Panc1 (cell line): ENCODE measurements around the gene SUGCT. TPM values are rescaled to one million over a fixed set of nuclear protein-coding genes. Genes with fewer than 3 reads are reported as not detected.
"Not testable (repeated sequence)": the region's sequence is repeated elsewhere in the genome, so short reads cannot be mapped to it uniquely, and the experiment has no call there.

Experiments used
- ATAC-seq: fragments of 200-7000 bp; cut with Tn5 transposase; 2 replicates; pipeline ENCODE4 v1.9.1; 2020; ENCODE audit warnings: mild to moderate bottlenecking, moderate library complexity
- BruUV-seq: library from RNA; stranded (reverse); fragments of 400-500 nt; replicated peaks from 2 replicates; lab custom pipeline; 2021; lab: Mats Ljungman, UMichigan
- CTCF ChIA-PET: fragments of 300-600 bp; sonication (Branson Sonifier 250); formaldehyde crosslinking; loops from one replicate; lab custom pipeline; 2022; ENCODE audit warnings: antibody characterized with exemption; lab: Charles Lee
- POLR2A ChIA-PET: fragments of 300-600 bp; sonication (Branson Sonifier 250); formaldehyde crosslinking; loops from one replicate; lab custom pipeline; 2022; ENCODE audit warnings: antibody characterized with exemption; lab: Charles Lee
- DNase-seq: peaks from one replicate; pipeline ENCODE4 v3.0.0-alpha.2; 2010; ENCODE audit warnings: low read depth, low spot score
- H3K27ac ChIP-seq: 2 replicates; pipeline ENCODE4 v1.5.1; 2011; ENCODE audit warnings: mild to moderate bottlenecking, low read length, inconsistent platforms
- H3K27me3 ChIP-seq: fragments of 200-500 bp; sonication (Bioruptor generic); 2 replicates; pipeline ENCODE4 v1.6.0; 2014; ENCODE audit warnings: low read length, inconsistent platforms; ENCODE audit not compliant: control insufficient read depth, insufficient read depth
- H3K36me3 ChIP-seq: fragments of 200-500 bp; sonication (Bioruptor generic); 2 replicates; pipeline ENCODE4 v1.5.1; 2014; ENCODE audit warnings: inconsistent platforms, mild to moderate bottlenecking, low read length, moderate library complexity; ENCODE audit not compliant: control insufficient read depth, insufficient read depth
- H3K4me1 ChIP-seq: 2 replicates; pipeline ENCODE4 v1.5.1; 2011; ENCODE audit warnings: inconsistent platforms, mild to moderate bottlenecking, low read length, moderate library complexity; ENCODE audit not compliant: control insufficient read depth, insufficient read depth
- H3K4me3 ChIP-seq, 2 experiments: 2 replicates each; pipeline ENCODE4 v1.5.1; 2011 to 2012; ENCODE audit warnings: low read depth in 2 of 2, low read length in 2 of 2, mild to moderate bottlenecking in 2 of 2, inconsistent platforms in 1 of 2, moderate library complexity in 1 of 2
- H3K9me3 ChIP-seq: fragments of 200-500 bp; sonication (Bioruptor generic); 2 replicates; pipeline ENCODE4 v1.5.1; 2014; ENCODE audit warnings: low read depth, mild to moderate bottlenecking, inconsistent platforms, low read length, moderate library complexity; ENCODE audit not compliant: control insufficient read depth, insufficient read depth
- POLR2AphosphoS5 ChIP-seq: IDR thresholded peaks from 2 replicates; pipeline ENCODE4 v1.6.1; 2012; ENCODE audit warnings: mild to moderate bottlenecking, low read depth, low read length, moderate library complexity
- SIN3A ChIP-seq: IDR thresholded peaks from 2 replicates; pipeline ENCODE4 v1.6.1; 2012; ENCODE audit warnings: low read depth, mild to moderate bottlenecking, low read length, moderate library complexity, borderline replicate concordance; ENCODE audit not compliant: insufficient read depth
- TCF7L2 ChIP-seq: IDR thresholded peaks from 2 replicates; pipeline ENCODE4 v1.6.1; 2011; ENCODE audit warnings: mild to moderate bottlenecking, low read depth, low read length, inconsistent platforms
- in situ Hi-C: cut with HindIII; loops from 2 replicates; pipeline ENCODE4 v1.10.0; 2016; ENCODE audit warnings: low sequenced_read_pairs, low pct_unique_long_range_greater_than_20kb
- intact Hi-C: fragments of 100-400 bp; cut with micrococcal nuclease; formaldehyde crosslinking; loops from one replicate; pipeline ENCODE4 v1.10.0; 2022; ENCODE audit not compliant: unreplicated experiment
- total RNA-seq: library from RNA; stranded (reverse); gene quantifications from one replicate; pipeline ENCODE4 v1.2.1, GENCODE V29; 2021; ENCODE audit not compliant: unreplicated experiment
- TF ChIP-seq, protein P1 (sequence below): fragments of 450-650 bp; IDR thresholded peaks from 2 replicates; pipeline ENCODE4 v1.5.1; 2017; ENCODE audit warnings: mild to moderate bottlenecking
- TF ChIP-seq, protein P2 (sequence below), 2 experiments: IDR thresholded peaks; 2 replicates each; pipeline ENCODE4 v1.6.1; 2011 to 2012; ENCODE audit warnings: low read depth in 2 of 2, control low read depth in 1 of 2, low read length in 1 of 2, mild to moderate bottlenecking in 1 of 2, moderate library complexity in 1 of 2; ENCODE audit not compliant: insufficient read depth in 1 of 2

Gene SUGCT
- total RNA-seq, 1 experiment from 2014 or later = 3.1 TPM

- intact Hi-C loops (no loop called here), in situ Hi-C loops (no loop called here)
- DNase-seq = no peak
- POLR2A ChIA-PET = no interaction called here
- H3K36me3 ChIP-seq = no peaks in the 10 kb centered on the region
- BruUV-seq = no TSS peak
- H3K27ac ChIP-seq = no peak overlapping the region
- no peaks in the 10 kb centered on the region for H3K4me1 ChIP-seq
- no peaks in the 10 kb centered on the region for H3K9me3 ChIP-seq
- no peak for ATAC-seq
- H3K4me3 ChIP-seq = no peak overlapping the region
- H3K27me3 ChIP-seq = no peaks in the 10 kb centered on the region
- CTCF ChIA-PET = no interaction called here
- TF ChIP-seq SIN3A (no peak), TCF7L2 (no peak), POLR2AphosphoS5 (no peak)
- TF ChIP-seq, protein P1, sequence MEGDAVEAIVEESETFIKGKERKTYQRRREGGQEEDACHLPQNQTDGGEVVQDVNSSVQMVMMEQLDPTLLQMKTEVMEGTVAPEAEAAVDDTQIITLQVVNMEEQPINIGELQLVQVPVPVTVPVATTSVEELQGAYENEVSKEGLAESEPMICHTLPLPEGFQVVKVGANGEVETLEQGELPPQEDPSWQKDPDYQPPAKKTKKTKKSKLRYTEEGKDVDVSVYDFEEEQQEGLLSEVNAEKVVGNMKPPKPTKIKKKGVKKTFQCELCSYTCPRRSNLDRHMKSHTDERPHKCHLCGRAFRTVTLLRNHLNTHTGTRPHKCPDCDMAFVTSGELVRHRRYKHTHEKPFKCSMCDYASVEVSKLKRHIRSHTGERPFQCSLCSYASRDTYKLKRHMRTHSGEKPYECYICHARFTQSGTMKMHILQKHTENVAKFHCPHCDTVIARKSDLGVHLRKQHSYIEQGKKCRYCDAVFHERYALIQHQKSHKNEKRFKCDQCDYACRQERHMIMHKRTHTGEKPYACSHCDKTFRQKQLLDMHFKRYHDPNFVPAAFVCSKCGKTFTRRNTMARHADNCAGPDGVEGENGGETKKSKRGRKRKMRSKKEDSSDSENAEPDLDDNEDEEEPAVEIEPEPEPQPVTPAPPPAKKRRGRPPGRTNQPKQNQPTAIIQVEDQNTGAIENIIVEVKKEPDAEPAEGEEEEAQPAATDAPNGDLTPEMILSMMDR = no peak
- TF ChIP-seq, protein P2, sequence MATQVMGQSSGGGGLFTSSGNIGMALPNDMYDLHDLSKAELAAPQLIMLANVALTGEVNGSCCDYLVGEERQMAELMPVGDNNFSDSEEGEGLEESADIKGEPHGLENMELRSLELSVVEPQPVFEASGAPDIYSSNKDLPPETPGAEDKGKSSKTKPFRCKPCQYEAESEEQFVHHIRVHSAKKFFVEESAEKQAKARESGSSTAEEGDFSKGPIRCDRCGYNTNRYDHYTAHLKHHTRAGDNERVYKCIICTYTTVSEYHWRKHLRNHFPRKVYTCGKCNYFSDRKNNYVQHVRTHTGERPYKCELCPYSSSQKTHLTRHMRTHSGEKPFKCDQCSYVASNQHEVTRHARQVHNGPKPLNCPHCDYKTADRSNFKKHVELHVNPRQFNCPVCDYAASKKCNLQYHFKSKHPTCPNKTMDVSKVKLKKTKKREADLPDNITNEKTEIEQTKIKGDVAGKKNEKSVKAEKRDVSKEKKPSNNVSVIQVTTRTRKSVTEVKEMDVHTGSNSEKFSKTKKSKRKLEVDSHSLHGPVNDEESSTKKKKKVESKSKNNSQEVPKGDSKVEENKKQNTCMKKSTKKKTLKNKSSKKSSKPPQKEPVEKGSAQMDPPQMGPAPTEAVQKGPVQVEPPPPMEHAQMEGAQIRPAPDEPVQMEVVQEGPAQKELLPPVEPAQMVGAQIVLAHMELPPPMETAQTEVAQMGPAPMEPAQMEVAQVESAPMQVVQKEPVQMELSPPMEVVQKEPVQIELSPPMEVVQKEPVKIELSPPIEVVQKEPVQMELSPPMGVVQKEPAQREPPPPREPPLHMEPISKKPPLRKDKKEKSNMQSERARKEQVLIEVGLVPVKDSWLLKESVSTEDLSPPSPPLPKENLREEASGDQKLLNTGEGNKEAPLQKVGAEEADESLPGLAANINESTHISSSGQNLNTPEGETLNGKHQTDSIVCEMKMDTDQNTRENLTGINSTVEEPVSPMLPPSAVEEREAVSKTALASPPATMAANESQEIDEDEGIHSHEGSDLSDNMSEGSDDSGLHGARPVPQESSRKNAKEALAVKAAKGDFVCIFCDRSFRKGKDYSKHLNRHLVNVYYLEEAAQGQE (IDR thresholded peaks at IDR 0.05; ENCODE audit: insufficient read depth in 1 of 2, low read depth in 2 of 2, low read length in 1 of 2) = no peak
Measured at GRCh38 chr7:40405991-40406390, 271.2 kb downstream of the SUGCT start.

GRCh38 chr7:40412323-40412722 lies 277.5 kb downstream of the SUGCT start:
- TF ChIP-seq TCF7L2 (no peak), SIN3A (no peak), POLR2AphosphoS5 (no peak)
- TF ChIP-seq, protein P1 = no peak
- TF ChIP-seq, protein P2 (IDR thresholded peaks at IDR 0.05; ENCODE audit: insufficient read depth in 1 of 2, low read depth in 2 of 2, low read length in 1 of 2) = no peak
- H3K36me3 ChIP-seq = no peaks in the 10 kb centered on the region
- H3K4me3 ChIP-seq = no peak overlapping the region
- intact Hi-C loops = no loop called here
- H3K27ac ChIP-seq = no peak overlapping the region
- CTCF ChIA-PET = no interaction called here
- POLR2A ChIA-PET = no interaction called here
- ATAC-seq (no peak), DNase-seq (no peak)
- H3K9me3 ChIP-seq = no peaks in the 10 kb centered on the region
- no TSS peak for BruUV-seq
- no peaks in the 10 kb centered on the region for H3K4me1 ChIP-seq
- in situ Hi-C loops = no loop called here
- H3K27me3 ChIP-seq = no peaks in the 10 kb centered on the region

- in situ Hi-C loops, H3K9me3 ChIP-seq, ATAC-seq, H3K27ac ChIP-seq, DNase-seq, CTCF ChIA-PET, H3K4me3 ChIP-seq, H3K36me3 ChIP-seq, intact Hi-C loops, BruUV-seq, POLR2A ChIA-PET, H3K4me1 ChIP-seq, H3K27me3 ChIP-seq: not testable (repeated sequence)
Measured at GRCh38 chr7:40414704-40415103, 279.9 kb downstream of the SUGCT start.
